Bronchial epithelial cell (primary cell): Measurements from ENCODE around the gene DEPDC5. TPM values are rescaled to one million over a fixed set of nuclear protein-coding genes. Genes with fewer than 3 reads are reported as not detected.

ENCODE experiments used
- DNase-seq: peaks from one replicate; pipeline ENCODE4 v3.0.0-alpha.2; 2010; ENCODE audit warnings: low read depth
- FAIRE-seq: peaks from 2 replicates; lab custom pipeline; 2011; peaks lifted over from hg19 to GRCh38; lab: Jason Lieb, UNC
- H3K27me3 ChIP-seq: 2 replicates; pipeline ENCODE4 v1.5.1; 2011; ENCODE audit warnings: low read length; ENCODE audit not compliant: control insufficient read depth, insufficient read depth
- H3K36me3 ChIP-seq: 2 replicates; pipeline ENCODE4 v1.5.1; 2011; ENCODE audit warnings: low read length; ENCODE audit not compliant: control insufficient read depth, insufficient read depth
- H3K4me3 ChIP-seq: 2 replicates; pipeline ENCODE4 v1.5.1; 2011; ENCODE audit warnings: mild to moderate bottlenecking, low read depth, low read length, control low read depth
- total RNA-seq: library from RNA; depleted of rRNA; stranded (reverse); fragments of >200 nt; gene quantifications from 2 replicates; pipeline ENCODE4 v1.2.1, GENCODE V29; 2014
- TF ChIP-seq, protein P1 (sequence below): IDR thresholded peaks from 2 replicates; pipeline ENCODE4 v1.5.1; 2011; ENCODE audit warnings: mild to moderate bottlenecking, moderate library complexity, low read length, control low read depth, inconsistent platforms; ENCODE audit not compliant: insufficient read depth, severe bottlenecking

Gene DEPDC5
- total RNA-seq, 1 donor from 2014 or later = 6.8 TPM

- H3K4me3 ChIP-seq = no peak overlapping the region
- TF ChIP-seq, protein P1, sequence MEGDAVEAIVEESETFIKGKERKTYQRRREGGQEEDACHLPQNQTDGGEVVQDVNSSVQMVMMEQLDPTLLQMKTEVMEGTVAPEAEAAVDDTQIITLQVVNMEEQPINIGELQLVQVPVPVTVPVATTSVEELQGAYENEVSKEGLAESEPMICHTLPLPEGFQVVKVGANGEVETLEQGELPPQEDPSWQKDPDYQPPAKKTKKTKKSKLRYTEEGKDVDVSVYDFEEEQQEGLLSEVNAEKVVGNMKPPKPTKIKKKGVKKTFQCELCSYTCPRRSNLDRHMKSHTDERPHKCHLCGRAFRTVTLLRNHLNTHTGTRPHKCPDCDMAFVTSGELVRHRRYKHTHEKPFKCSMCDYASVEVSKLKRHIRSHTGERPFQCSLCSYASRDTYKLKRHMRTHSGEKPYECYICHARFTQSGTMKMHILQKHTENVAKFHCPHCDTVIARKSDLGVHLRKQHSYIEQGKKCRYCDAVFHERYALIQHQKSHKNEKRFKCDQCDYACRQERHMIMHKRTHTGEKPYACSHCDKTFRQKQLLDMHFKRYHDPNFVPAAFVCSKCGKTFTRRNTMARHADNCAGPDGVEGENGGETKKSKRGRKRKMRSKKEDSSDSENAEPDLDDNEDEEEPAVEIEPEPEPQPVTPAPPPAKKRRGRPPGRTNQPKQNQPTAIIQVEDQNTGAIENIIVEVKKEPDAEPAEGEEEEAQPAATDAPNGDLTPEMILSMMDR = no peak
- no peaks in the 10 kb centered on the region for H3K27me3 ChIP-seq
- DNase-seq = no peak
- no peak for FAIRE-seq
- H3K36me3 ChIP-seq = no peaks in the 10 kb centered on the region
Measured at GRCh38 chr22:31920306-31920705, 166.5 kb downstream of the DEPDC5 start.

- FAIRE-seq (no peak), DNase-seq (no peak)
- Histone ChIP-seq H3K27me3 (no peaks in the 10 kb centered on the region), H3K36me3 (no peaks in the 10 kb centered on the region), H3K4me3 (no peak overlapping the region)
- TF ChIP-seq, protein P1 = no peak
Measured at GRCh38 chr22:31921106-31921505, 167.3 kb downstream of the DEPDC5 start.

DNA sequence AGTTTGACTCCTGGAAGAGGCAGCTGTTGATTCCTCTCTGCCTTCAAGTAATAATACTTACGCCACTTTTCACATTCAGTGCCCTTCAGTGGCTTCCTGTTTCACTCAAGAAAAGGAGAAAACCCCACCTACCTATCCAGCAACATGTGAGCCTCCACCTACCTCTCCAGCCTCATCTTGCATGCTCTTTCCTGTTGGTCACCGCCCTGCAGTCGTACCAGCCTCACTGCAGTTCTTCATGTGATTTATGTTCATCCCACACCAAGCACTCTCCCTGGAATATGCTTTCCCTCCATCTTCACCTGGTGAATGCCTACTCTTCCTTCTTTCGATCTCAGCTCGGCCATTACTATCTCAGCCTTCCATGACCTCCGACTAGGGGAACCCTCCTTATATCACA is 168.7 kb downstream of the DEPDC5 start:
- no peak for DNase-seq
- peak; percentile 66 for FAIRE-seq
- H3K27me3 ChIP-seq = no peaks in the 10 kb centered on the region

GRCh38 chr22:31923136-31923535 is 169.3 kb downstream of the DEPDC5 start:
- TF ChIP-seq, protein P1 = no peak
- Histone ChIP-seq H3K36me3 (no peaks in the 10 kb centered on the region), H3K27me3 (peaks cover 3% of the 10 kb centered on the region), H3K4me3 (no peak overlapping the region)
- DNase-seq (no peak), FAIRE-seq (no peak)

More for the DNA sequence above, 168.7 kb downstream of the DEPDC5 start:
- TF ChIP-seq, protein P1 = no peak
- Histone ChIP-seq H3K36me3 (no peaks in the 10 kb centered on the region), H3K4me3 (no peak overlapping the region)

DNA sequence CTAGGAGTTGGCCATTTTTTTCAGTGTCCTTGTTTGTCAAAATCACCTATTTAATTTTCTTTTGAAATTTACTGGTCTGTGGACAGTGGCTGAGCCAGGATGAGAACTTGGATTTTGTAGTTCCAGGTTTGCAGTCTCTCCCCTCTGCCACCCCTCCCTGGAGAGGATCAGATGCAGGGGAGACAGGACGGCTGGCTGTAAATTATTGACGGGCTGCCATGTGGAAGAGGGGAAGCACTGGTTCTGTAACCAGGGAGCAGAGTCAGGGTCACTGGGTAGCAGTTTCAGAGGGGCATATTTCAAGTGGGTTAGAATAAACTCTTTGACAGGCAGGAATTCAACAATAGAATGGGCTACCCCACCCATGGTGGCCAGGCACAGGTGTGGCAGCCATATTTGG is 169.9 kb downstream of the DEPDC5 start:
- FAIRE-seq = no peak
- no peak overlapping the region for H3K4me3 ChIP-seq
- TF ChIP-seq, protein P1 = no peak
- peaks cover 3% of the 10 kb centered on the region for H3K27me3 ChIP-seq
- no peak for DNase-seq
- H3K36me3 ChIP-seq = no peaks in the 10 kb centered on the region

- TF ChIP-seq, protein P1 = no peak
- H3K4me3 ChIP-seq = no peak overlapping the region
- DNase-seq (no peak), FAIRE-seq (no peak)
- H3K36me3 ChIP-seq = no peaks in the 10 kb centered on the region
- H3K27me3 ChIP-seq = peaks cover 3% of the 10 kb centered on the region
Measured at GRCh38 chr22:31925056-31925455, 171.2 kb downstream of the DEPDC5 start.
